GM19455 (cell line): ENCODE measurements around the gene VWA1.
"Not testable (repeated sequence)": the region's sequence is repeated elsewhere in the genome, so short reads cannot be mapped to it uniquely, and the experiment has no call there.

Experiments used
- ATAC-seq: cut with Tn5 transposase; IDR thresholded peaks from one replicate; pipeline ENCODE4 v1.9.1; 2021; ENCODE audit not compliant: unreplicated experiment

VWA1 gene

DNA sequence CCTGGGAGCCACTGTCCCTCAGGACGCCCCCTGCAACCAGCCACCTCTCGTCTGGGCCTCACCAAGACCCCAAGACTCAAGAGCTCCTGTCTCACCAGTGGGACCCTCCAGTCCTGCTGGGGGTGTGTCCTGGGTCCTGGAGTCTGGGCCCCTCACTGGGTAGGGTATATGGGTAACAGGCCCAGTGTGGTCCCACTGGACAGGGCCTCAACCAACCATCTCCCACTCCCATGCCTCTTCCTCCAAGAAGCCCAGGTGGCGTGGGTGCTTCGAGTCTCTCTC is 725 bp upstream of the VWA1 start:
- no peak for ATAC-seq

DNA sequence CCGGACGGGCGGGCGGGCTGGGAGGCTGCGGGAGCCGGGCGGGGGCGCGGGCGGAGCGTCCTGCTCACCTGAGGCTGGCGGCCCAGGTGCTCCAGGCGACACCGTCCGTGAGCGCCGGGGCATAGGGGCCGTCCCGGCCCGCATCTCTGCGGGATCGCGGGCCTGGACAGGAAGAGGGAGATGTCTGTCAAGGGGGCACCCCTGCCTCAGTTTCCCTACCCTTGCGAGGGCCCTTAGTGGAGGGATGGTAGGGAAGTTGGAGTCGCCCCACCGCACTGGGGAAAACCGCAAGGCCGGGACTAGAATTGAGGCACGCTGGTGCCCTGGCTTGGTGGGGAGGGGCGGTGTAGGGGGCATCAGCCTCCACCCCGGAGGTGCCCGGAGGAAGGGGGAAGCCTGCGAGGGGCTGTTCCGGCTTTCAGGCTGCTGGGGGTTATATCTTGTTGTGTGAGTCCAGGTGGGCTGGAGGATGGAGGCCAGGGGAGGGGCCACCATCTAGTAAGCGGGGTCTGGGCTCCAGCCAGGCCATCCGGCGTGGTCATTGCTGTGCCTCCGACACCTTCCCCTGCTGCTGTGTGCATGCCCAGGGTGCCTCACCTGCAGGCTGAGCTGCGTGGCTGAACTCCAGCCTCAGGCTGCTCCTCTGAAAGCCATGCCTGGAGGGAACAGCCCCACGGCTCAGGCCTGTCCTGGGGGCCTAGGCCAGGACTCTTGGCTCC is 580 bp downstream of the VWA1 start:
- no peak for ATAC-seq

DNA sequence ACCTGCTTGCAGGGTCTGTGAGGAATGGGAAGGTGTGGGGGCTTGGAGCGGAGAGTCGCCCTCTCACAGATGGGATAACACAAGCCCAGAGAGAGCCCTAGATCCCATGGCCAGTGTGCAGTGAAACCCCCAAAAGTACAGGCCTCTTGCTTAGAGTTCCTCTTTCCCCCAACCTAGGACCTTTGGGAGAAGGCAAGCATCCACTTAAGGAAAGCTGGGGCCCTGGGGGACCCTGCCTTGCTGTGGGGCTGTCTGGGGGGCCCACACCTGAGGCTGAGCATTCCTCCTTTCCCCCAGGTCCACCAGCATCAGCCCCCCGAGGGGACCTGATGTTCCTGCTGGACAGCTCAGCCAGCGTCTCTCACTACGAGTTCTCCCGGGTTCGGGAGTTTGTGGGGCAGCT is 1.1 kb downstream of the VWA1 start:
- ATAC-seq, result no peak

DNA sequence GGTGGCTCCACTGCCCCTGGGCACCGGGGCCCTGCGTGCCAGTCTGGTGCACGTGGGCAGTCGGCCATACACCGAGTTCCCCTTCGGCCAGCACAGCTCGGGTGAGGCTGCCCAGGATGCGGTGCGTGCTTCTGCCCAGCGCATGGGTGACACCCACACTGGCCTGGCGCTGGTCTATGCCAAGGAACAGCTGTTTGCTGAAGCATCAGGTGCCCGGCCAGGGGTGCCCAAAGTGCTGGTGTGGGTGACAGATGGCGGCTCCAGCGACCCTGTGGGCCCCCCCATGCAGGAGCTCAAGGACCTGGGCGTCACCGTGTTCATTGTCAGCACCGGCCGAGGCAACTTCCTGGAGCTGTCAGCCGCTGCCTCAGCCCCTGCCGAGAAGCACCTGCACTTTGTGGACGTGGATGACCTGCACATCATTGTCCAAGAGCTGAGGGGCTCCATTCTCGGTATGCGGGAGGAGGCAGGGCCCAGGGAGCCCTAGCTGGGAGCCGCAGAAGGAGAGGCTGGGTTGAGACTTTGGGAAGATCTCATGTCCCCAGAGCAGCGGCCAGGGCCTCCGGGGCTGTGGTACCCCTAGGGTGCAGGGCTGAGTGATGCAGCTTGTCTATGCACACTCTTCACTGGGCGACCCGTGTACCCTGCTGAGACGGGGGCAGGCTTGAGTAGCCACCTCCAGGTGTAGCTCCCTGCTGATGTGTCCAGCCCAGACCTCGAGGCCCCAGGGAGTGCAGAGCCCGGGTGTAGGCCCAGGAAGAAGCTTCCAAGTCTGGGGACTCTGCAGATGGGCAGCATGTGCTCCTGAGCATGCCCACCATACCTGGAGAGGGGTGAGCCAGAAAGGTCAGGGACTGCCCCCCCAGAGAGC is 1.8 kb downstream of the VWA1 start:
- ATAC-seq, result no peak

DNA sequence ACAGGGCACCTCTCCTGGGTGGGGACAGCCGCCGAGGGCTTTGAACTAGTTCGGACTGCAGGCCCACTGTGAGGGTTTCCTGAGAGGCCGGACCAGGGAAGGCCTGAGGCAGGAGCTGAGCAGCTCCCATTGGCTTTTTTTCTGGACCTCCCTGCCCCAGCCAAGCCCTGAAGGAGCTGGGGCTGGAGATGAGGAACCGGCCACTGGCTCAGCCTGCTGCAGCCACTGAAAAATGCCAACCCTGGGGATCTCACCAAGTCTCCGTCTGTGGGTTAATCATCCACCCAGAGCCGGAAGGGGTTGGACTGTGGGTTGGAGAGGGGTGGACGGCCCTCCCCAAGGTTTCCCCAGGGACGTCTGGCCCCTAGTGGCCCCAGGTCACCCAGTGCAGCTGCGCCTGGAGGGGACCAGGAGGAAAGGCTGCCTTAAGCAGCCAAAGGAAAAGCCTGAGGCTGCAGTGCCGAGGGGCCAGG is 2.5 kb downstream of the VWA1 start:
- ATAC-seq, result no peak

DNA sequence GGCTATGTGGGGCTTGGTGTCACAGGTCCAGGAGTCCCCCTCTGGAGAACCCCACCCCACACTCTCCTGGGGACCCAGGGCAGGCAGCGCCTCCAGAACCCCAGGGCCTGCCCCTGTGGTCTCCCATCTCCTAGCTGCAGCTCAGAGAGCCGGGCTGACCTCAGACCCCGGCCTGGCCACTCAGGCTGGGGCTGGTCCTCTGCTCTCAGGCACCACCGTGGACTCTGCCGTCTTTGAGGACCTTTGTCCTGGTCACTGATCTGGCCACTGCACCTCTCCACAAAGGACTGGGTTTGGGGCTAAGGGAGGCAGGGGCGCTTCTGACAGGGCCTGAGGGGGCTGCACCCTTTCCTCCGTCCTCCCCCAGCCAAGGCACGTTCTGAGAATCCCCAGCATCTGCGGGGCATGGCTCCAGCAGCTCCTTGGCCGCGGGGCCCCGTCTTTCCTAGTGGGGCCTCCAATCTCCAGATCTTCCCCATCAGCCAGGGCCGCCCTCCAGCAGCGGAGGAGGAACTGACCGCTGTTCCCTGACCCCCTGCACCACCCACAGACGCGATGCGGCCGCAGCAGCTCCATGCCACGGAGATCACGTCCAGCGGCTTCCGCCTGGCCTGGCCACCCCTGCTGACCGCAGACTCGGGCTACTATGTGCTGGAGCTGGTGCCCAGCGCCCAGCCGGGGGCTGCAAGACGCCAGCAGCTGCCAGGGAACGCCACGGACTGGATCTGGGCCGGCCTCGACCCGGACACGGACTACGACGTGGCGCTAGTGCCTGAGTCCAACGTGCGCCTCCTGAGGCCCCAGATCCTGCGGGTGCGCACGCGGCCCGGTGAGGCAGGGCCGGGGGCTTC is 3.3 kb downstream of the VWA1 start:
- ATAC-seq, result no peak

DNA sequence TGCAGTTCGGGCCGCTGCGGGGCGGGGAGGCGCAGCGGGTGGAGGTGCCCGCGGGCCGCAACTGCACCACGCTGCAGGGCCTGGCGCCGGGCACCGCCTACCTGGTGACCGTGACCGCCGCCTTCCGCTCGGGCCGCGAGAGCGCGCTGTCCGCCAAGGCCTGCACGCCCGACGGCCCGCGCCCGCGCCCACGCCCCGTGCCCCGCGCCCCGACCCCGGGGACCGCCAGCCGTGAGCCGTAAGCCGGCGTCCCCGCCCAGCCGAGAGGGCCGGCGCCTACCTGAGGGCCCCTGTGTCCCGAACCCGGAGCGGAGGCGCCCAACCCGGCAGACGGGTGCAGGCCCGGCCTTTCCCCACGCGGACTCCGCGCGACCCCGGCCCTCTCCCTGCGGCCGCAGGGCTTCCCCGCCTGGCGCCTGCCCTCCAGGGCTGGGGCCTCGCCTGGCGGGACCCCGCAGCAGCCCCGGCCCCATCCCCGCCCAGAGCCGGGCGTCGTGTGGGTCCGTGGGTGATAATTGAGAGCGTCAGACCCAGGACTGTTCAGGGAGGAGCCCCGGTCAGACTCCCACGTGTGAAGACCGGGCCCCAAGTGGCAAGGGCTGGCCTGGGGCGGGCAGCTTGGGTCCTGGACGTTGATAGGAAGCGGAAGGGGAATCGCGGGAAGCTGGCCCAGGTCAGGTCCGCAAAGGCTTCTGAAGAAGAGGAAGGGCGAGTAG is 4.2 kb downstream of the VWA1 start:
- ATAC-seq, result no peak

DNA sequence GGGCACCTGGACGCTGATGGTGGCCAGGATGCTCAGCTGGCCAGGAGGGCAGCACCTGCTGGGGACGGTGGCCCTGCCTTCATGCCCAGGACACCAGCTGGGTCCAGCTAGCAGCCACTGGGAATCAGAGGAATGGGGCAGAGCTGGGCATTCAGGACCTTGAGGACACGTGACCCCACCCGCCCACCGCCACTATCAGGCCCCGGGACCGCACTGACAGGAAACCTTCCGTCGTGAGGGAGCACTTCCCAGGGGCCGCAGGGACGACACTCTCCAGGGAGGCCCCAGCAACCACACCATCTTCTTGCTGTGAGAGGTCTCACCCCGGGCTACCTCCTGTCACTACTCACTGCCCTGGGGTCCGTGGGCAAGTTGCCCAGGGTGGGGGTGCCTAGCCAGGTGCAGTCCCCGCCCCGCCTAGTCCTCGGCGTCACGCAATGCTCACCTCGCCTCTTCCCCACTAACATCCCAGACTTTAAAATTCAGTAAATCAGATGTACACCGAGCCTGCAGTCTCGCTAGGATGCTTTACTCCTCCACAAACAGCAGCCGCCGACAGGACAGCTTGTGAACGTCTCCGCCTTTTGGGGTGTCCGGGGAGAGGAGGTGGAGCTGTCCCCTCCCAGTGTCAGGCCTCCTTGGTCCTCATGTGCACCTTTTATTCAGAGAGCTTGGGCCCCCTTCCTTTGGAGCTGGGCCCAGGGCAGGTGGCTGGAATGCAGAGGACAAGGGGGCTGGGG is 4.9 kb downstream of the VWA1 start:
- no peak for ATAC-seq

DNA sequence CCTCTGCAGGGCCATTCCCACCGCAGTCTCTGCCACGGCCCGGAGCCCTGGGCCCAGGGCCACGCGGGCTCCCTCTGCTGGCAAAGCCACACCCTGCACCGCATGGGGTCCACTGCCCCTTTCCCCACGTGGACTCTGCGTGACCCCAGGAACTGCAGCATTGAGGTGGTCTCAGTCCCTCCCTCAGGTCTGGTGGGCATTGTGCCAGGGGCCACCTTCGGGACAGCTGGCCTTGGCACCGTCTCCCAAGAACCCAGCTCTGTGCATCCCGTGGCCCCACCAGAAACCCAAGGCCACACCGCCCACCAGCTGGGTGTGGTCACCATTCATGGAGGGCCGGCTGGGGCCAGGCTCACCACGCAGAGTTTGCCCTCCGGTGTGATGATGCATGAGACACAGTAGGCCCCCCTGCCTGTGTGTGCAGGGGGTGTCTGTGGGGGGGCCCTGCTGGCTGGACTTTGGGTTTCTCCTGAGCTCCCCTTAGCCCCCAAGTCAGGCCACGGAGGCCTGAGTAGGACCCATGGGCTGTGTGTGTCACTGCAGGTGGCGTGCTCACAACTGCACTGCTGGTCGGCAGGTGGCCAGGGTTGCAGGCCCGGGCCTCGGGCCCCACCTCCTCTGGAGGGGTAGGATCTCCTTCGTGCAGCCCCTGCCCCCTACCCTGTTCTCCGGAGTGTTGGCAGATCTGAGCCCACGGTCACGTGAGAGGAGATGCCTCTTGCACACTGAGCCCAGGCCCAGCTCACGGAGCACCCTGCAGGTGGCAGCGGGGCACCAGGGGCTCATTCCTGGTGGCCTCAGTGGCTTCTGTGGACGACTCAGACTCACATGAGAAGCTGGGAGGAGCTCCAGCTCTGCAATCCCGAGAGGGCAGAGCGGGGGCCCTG is 5.8 kb downstream of the VWA1 start:
- ATAC-seq, result no peak

DNA sequence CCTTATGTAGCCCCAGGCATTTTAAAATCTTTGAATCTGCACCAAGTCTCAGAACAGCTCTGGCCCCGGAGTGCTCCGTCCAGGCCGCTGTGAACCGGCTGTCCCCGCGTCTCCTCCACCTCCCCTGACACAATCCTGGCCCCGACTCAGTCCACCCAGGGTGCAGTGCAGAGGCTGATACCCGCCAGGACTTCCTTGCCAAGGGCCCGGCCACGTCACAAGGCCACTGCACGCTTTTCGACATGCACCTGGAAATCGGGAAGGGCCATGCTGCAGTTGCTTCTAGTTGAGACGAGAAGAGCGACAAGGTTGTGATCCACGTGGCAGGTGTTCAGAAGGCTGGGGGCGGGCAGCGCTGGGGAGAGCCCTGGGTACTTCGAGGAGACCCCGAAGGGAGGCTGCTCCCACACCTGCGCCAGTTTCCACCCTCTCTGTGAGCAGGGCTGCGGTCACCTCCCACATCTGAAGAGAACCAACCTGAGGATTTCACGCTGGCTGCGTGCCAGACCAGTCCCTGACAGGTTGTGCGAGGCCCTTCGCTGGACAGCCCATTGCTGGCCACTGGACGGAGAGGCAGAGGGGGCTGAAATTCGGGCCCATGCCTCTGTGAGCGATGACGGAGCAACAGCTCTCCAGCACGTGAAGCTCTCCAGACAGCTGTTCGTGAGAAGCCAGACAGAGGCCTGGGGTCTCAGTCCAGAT is 6.7 kb downstream of the VWA1 start:
- no peak for ATAC-seq

DNA sequence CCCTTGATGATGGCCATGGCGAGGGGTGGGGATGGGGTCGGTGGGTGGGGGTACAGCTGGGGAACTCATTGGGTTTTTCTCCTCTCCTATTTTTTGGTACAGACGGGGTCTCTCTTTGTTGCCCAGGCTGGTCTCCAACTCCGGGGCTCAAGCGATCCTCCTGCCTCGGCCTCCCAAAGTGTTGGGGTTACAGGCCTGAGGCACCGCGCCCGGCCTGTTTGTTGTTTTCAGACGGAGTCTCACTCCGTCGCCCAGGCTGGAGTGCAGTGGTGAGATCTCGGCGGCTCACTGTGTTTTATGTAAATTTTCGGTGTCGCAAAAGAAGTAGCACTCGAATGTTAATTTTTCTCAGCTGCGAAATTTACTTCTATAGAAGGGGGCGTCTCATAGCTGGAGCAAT is 11.1 kb downstream of the VWA1 start:
- not testable (repeated sequence) for ATAC-seq

DNA sequence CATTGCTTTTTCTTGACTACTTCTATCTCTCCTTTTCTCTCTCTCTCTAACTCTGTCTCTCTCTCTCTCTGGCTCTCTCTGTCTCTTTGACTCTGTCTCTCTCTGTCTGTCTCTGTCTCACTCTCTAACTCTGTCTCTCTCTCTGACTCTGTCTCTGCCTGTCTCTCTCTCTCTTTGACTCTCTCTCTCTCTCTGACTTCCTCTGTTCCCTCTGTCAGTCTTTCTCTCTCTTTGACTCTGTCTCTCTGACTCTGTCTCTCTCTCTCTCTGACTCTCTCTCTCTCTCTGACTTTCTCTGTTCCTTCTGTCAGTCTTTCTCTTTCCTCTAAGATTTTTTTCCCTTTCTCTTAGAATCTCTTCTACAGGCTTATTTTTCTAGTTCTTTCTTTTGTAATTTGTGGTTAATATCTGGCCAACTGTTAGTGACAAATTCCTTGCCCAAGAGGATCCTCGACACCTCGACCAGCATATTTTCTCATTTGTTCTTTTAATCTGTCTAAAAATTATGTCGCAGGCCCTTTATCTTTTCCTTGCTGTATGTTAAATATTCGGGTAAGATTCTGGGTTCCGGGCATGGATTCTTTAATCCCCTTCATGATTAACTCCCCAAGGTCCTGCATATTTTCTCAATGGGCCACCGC is 13.7 kb downstream of the VWA1 start, which contains the start of gene ATAD3C:
Gene ATAD3C (plus strand): TSS at position 591 of the 641 bp plus-strand sequence. CDS start 995 bp downstream, outside the sequence.
- no peak for ATAC-seq

DNA sequence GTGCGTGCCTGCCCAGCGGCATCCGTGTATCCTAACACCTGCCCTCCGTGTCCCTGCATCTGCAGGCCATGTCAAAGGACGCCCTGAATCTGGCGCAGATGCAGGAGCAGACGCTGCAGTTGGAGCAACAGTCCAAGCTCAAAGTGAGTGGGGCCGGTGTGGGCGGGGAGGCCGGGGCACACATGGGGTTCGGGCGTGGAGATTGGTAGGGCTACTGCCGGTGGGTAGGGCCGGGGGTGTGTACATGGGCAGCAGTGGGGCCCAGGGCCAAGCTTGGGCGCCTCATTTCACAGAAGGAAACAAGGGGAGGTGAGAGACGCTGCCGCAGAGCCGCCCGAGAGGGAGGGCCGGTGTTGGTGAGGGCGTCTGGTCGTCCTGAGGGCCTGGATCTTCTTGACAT is 15.1 kb downstream of the VWA1 start:
- ATAC-seq, result not testable (repeated sequence)

DNA sequence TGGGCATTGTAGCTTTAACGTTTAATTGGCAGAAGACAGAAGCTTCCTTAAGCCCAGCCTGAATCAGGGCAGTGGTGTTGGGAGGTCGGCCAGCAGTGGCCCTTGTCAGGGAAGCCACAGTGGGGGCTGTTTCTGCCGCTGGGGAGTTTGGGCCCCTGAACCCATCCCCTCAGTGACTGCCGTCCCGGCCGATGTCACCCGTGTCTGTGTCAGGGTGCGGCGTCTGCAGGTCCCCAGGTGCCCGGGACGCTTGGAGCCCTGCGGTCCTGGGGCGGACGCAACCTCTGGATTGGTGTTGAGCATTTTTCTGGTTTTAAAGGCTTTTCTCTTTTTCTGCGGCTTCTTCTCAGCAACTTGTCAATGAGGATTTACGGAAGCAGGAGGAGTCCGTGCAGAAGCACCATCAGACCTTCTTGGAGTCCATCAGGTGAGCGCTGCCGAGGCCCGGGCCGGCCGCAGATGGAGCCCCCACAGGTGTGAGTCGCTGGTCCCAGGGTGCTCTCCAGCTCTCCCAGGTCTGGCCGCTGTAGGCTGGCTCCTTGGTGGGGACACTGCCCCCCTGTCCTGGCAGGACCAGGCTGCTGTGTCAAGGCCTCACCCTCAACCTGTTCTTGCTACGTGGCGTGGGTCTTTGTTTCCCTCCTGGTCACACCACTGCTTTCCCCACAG is 16.3 kb downstream of the VWA1 start:
- ATAC-seq, result no peak

DNA sequence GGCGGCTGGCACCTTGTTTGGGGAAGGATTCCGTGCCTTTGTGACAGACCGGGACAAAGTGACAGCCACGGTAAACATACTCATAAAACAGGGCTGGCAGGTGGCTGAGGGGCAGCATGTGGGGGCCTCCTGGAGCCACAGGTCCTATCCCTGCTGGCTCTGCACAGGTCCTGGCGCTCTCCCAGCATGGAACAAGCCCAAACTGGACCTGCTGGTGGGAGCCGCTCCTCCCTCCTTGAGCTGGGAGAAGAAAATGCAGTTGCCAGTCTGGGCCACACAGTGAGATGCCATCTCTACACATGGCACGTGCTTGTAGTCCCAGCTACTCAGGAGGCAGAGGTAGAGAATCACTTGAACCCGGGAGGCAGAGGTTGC is 16.9 kb downstream of the VWA1 start:
- ATAC-seq, result not testable (repeated sequence)

DNA sequence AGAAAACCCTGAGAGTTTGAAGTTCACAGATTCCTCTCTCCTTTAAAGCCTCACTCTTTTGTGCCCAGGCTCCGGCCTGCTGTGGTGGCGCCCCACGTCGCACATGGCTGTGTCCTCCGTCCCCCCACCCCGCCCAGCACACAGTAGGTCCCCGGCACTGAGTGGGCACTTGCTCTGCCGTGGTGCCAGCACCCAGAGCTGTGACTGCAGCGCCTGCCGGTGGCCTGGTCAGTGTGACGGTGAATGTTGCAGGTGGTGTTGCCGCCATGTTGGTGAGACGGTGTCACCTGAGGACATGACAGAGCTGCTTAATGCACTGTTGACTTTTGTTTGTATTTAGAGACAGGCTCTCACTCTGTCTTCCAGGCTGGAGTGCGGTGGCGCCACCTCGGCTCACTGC is 17.4 kb downstream of the VWA1 start:
- no peak for ATAC-seq

DNA sequence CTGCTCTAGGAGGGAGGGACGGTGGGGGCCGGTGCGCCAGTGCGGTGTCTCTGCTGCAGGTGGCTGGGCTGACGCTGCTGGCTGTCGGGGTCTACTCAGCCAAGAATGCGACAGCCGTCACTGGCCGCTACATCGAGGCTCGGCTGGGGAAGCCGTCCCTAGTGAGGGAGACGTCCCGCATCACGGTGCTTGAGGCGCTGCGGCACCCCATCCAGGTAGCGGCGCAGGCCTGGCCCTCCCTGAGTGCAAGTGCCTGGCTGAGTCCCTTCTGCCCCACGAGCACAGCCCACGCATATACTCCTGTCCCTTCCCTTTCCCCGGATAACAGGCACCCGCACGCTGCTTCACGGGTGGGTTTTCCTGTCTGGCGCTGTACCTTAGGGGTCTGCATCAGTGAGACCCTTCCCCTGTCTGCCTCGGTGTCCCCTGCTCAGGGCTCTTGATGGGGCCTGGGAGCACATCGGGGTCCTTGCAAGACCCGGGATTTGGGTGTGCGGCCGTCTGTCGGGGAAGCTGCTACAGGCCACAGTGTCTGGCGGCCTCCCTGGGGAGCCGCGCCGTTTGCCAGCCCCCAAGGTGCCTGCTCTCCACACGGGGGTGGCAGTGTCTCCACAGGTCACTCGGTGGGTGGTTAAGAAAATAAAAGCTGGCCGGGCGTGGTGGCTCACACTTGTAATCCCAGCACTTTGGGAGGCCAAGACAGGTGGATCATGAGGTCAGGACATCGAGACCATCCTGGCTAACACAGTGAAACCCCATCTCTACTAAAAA is 19.0 kb downstream of the VWA1 start:
- ATAC-seq, result not testable (repeated sequence)
